ENCODE results near the gene HSPBAP1. TPM values are rescaled to one million over a fixed set of nuclear protein-coding genes. Genes with fewer than 3 reads are reported as not detected.

The HSPBAP1 gene
- total RNA-seq, 1 experiment from 2014 or later = 9.8 TPM

DNA sequence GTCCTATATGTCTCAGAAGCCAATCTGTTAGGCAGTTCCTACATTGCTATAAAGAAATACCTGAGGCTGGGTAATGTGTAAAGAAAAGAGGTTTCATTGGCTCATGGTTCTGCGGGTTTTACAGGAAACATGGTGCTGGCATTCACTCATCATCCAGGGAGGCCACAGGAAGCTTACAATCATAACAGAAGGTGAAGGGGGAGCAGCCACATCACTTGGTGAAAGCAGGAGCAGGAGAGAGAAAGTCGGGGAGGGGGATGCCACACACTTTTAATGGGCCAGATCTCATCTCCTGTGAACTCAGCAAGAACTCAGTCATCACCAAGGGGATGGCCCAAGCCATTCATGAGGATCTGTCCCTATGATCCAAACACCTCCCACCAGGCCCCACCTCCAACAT lies 10.3 kb upstream of the HSPBAP1 start:
- H3K9me3 Mint-ChIP-seq = no peaks in the 10 kb centered on the region
- Histone ChIP-seq H2BK120ac (ENCODE audit: low read depth, low read length, poor library complexity, severe bottlenecking) (no peak overlapping the region), H4K5ac (ENCODE audit: insufficient read length, low read depth, low read length) (no peak overlapping the region), H3K27ac (ENCODE audit: insufficient read length, low read depth, low read length) (no peak overlapping the region), H2BK12ac (ENCODE audit: insufficient read length, low read depth, low read length) (no peak overlapping the region), H3K27me3 (ENCODE audit: insufficient read depth, low read length) (no peaks in the 10 kb centered on the region), H3K56ac (ENCODE audit: insufficient read length, low read depth, low read length) (no peak overlapping the region), H3K79me2 (ENCODE audit: insufficient read depth, low read length) (no peaks in the 10 kb centered on the region; the same call in 1 of the 2 replicates), H3K79me1 (ENCODE audit: insufficient read depth, low read depth, low read length, poor library complexity, severe bottlenecking) (no peaks in the 10 kb centered on the region), H2AK5ac (ENCODE audit: insufficient read length, low read length) (no peak overlapping the region), H3K18ac (ENCODE audit: insufficient read length, low read depth, low read length) (no peak overlapping the region), H3K4me2 (ENCODE audit: insufficient read depth, insufficient read length, low read length) (no peak overlapping the region), H2BK20ac (ENCODE audit: low read depth, low read length, poor library complexity, severe bottlenecking) (no peak overlapping the region), H3K23me2 (ENCODE audit: insufficient read length, low read depth, low read length, poor library complexity, severe bottlenecking) (no peaks in the 10 kb centered on the region), H3K14ac (ENCODE audit: insufficient read depth, low read length) (no peak overlapping the region), H3K4me1 (ENCODE audit: insufficient read depth, low read length) (no peaks in the 10 kb centered on the region), H2BK5ac (ENCODE audit: insufficient read length, low read length) (no peak overlapping the region), H2BK15ac (ENCODE audit: low read depth, low read length) (no peak overlapping the region), H3K4ac (ENCODE audit: low read depth, low read length) (no peak overlapping the region), H3K23ac (ENCODE audit: insufficient read length, low read depth, low read length) (no peak overlapping the region), H4K8ac (replicated peaks; ENCODE audit: insufficient read length, low read depth, low read length) (no peak overlapping the region), H4K20me1 (ENCODE audit: control insufficient read depth, insufficient read depth, insufficient read length) (no peaks in the 10 kb centered on the region), H3K9ac (ENCODE audit: extremely low read depth, insufficient read length, low read length) (no peak overlapping the region), H3T11ph (ENCODE audit: low read length) (no peak overlapping the region), H4K91ac (ENCODE audit: insufficient read length, low read depth, low read length) (no peak overlapping the region), H2AFZ (ENCODE audit: low read length) (no peak overlapping the region), H3K9me3 (ENCODE audit: control insufficient read depth, low read depth, low read length) (no peaks in the 10 kb centered on the region)
- TF ChIP-seq, protein P1, sequence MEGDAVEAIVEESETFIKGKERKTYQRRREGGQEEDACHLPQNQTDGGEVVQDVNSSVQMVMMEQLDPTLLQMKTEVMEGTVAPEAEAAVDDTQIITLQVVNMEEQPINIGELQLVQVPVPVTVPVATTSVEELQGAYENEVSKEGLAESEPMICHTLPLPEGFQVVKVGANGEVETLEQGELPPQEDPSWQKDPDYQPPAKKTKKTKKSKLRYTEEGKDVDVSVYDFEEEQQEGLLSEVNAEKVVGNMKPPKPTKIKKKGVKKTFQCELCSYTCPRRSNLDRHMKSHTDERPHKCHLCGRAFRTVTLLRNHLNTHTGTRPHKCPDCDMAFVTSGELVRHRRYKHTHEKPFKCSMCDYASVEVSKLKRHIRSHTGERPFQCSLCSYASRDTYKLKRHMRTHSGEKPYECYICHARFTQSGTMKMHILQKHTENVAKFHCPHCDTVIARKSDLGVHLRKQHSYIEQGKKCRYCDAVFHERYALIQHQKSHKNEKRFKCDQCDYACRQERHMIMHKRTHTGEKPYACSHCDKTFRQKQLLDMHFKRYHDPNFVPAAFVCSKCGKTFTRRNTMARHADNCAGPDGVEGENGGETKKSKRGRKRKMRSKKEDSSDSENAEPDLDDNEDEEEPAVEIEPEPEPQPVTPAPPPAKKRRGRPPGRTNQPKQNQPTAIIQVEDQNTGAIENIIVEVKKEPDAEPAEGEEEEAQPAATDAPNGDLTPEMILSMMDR (conservative IDR thresholded peaks at IDR 0.05) = no peak
- no peaks in the 10 kb centered on the region for H3K4me1 Mint-ChIP-seq
- H3K36me3 Mint-ChIP-seq (ENCODE audit: insufficient read depth in 1 of 3, low read depth in 3 of 3) = peaks cover 0 to 2% (median 0%) of the 10 kb centered on the region in 3 experiments; a peak in 1 of 7 replicates
- H3K27me3 Mint-ChIP-seq (ENCODE audit: low read depth) = no peaks in the 10 kb centered on the region
- H3K4me3 Mint-ChIP-seq = no peak overlapping the region
- DNase-seq = no peak
- no peak overlapping the region for H3K27ac Mint-ChIP-seq
- WGBS (ENCODE audit: extremely low coverage, insufficient read length, low lambda C conversion rate) = no CpG with 5 or more reads among the region's 2 CpGs

Data from H9 (cell line).